Keratinocyte (primary cell): ENCODE results near the gene PHAF1.

Experiments used
- EZH2 ChIP-seq: IDR thresholded peaks from one replicate; pipeline ENCODE4 v1.6.1; 2012; ENCODE audit warnings: inconsistent platforms, mild to moderate bottlenecking, low read length, moderate library complexity
- TF ChIP-seq, protein P1 (sequence below), 3 experiments: IDR thresholded peaks in 1 of 3; conservative IDR thresholded peaks in 1 of 3; optimal IDR thresholded peaks in 1 of 3; 2 replicates in 2 of 3; 3 replicates in 1 of 3; pipeline versions ENCODE3 to v1.5.1; 2011; ENCODE audit warnings: low read length in 3 of 3, mild to moderate bottlenecking in 3 of 3, moderate library complexity in 2 of 3, control low read depth in 1 of 3, inconsistent platforms in 1 of 3; ENCODE audit not compliant: insufficient read depth in 2 of 3; ENCODE audit errors: extremely low read depth in 1 of 3

DNA sequence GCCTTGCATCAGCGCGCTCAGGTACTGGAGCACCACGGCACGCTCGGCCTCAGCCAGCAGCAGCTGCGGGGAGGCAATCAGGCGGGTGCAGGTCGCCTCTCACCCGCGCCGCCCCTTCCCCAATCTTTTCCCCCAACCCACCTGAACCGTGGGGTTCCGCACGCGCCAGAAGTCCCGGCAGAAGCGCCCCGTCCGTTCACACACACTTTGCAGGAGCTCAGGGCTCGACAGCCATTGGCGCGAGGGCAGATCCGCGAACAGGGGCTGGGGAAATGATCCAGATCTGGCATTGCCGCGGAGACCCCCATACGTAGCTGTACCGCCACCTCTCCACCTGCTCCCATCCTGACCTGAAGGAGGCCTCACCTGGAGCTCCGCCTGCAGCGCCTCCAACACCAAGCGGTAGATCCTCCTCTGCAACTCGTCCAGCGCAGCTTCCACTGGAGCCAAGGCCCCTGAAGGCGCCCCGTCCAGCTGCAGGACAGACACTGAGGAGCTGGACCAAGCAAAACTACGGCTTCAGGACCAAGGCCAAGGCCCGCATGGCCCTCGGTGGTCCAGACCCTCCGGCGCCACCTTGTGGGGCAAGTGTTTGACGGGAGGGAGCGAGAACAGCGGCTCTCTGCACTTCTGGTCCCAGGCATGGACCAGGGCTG is 75.4 kb downstream of the PHAF1 start:
- TF ChIP-seq, protein P1, sequence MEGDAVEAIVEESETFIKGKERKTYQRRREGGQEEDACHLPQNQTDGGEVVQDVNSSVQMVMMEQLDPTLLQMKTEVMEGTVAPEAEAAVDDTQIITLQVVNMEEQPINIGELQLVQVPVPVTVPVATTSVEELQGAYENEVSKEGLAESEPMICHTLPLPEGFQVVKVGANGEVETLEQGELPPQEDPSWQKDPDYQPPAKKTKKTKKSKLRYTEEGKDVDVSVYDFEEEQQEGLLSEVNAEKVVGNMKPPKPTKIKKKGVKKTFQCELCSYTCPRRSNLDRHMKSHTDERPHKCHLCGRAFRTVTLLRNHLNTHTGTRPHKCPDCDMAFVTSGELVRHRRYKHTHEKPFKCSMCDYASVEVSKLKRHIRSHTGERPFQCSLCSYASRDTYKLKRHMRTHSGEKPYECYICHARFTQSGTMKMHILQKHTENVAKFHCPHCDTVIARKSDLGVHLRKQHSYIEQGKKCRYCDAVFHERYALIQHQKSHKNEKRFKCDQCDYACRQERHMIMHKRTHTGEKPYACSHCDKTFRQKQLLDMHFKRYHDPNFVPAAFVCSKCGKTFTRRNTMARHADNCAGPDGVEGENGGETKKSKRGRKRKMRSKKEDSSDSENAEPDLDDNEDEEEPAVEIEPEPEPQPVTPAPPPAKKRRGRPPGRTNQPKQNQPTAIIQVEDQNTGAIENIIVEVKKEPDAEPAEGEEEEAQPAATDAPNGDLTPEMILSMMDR (optimal IDR thresholded peaks at IDR 0.05 in 1 of 3, IDR thresholded peaks at IDR 0.05 in 1 of 3, conservative IDR thresholded peaks at IDR 0.05 in 1 of 3; ENCODE audit: extremely low read depth in 1 of 3, insufficient read depth in 2 of 3, low read length in 3 of 3) = peak; percentile 79 to 94 (median 82)
- TF ChIP-seq EZH2 = no peak
